K562 (cell line): Measurements from ENCODE around the gene BAG5. TPM values are rescaled to one million over a fixed set of nuclear protein-coding genes. Genes with fewer than 3 reads are reported as not detected.

Experiments used
- ATAC-seq: fragments of 200-7000 bp; cut with Tn5 transposase; 3 replicates; pipeline ENCODE4 v1.9.1; 2020; ENCODE audit warnings: moderate library complexity
- BruUV-seq: library from RNA; stranded (reverse); fragments of 400-500 nt; replicated peaks from 2 replicates; lab custom pipeline; 2021; lab: Mats Ljungman, UMichigan
- CTCF ChIA-PET: fragments of 300-600 bp; formaldehyde crosslinking; extraction: SDS; loops from one replicate; lab custom pipeline; 2021; ENCODE audit warnings: low intra/inter-chr PET ratio; lab: Yijun Ruan, JAX
- POLR2A ChIA-PET: fragments of 300-600, 350-650 bp; sonication (Branson Sonifier 250); formaldehyde crosslinking; extraction: SDS; loops from one replicate; lab custom pipeline; 2021; ENCODE audit warnings: antibody characterized with exemption, inconsistent platforms; lab: Yijun Ruan, JAX
- DNase-seq, 4 experiments: peaks; one replicate each; pipeline versions ENCODE4 v3.0.0 to v3.0.0-alpha.2; 2011 to 2018; ENCODE audit warnings: low spot score in 3 of 4, mixed read lengths in 3 of 4; ENCODE audit errors: extremely low read depth in 1 of 4
- FAIRE-seq: peaks from 2 replicates; lab custom pipeline; 2011; peaks lifted over from hg19 to GRCh38; lab: Jason Lieb, UNC
- H2AFZ ChIP-seq: 2 replicates; pipeline ENCODE4 v1.6.0; 2011; ENCODE audit warnings: low read depth, low read length, control low read depth, inconsistent platforms
- H3K27ac ChIP-seq: fragments of 200-600 bp; 3 replicates; pipeline ENCODE4 v1.8.0; 2011; ENCODE audit warnings: low read depth, mild to moderate bottlenecking, control low read depth, inconsistent platforms, low read length, moderate library complexity, mixed read lengths; ENCODE audit errors: extremely low read depth
- H3K27me3 ChIP-seq, 2 experiments: fragments of 300-600 bp in 1 of 2; 2 replicates in 1 of 2; 3 replicates in 1 of 2; pipeline versions ENCODE4 v1.6.0 to v1.8.0; 2011; ENCODE audit warnings: inconsistent platforms in 2 of 2, low read length in 2 of 2, mild to moderate bottlenecking in 1 of 2, mixed read lengths in 1 of 2, moderate library complexity in 1 of 2; ENCODE audit not compliant: control insufficient read depth in 2 of 2, insufficient read depth in 2 of 2
- H3K36me3 ChIP-seq: fragments of 300-600 bp; 3 replicates; pipeline ENCODE4 v1.8.0; 2011; ENCODE audit warnings: mild to moderate bottlenecking, low read length, inconsistent platforms; ENCODE audit not compliant: control insufficient read depth, insufficient read depth
- H3K4me1 ChIP-seq, 2 experiments: fragments of 200-600 bp in 1 of 2; replicated peaks in 1 of 2; 2 replicates in 1 of 2; 3 replicates in 1 of 2; pipeline versions ENCODE4 v1.5.1 to v1.8.0; 2011; ENCODE audit warnings: inconsistent platforms in 2 of 2, low read length in 2 of 2, mild to moderate bottlenecking in 1 of 2, mixed read lengths in 1 of 2, moderate library complexity in 1 of 2; ENCODE audit not compliant: control insufficient read depth in 2 of 2, insufficient read depth in 2 of 2
- H3K4me2 ChIP-seq: 2 replicates; pipeline ENCODE4 v1.6.1; 2011; ENCODE audit warnings: low read length, control low read depth, inconsistent platforms, mixed read lengths; ENCODE audit not compliant: insufficient read depth
- H3K4me3 ChIP-seq: fragments of 200-600 bp; sonication (generic), shearing (Covaris generic); 2 replicates; pipeline ENCODE4 v1.5.1; 2016; ENCODE audit warnings: control low read depth, inconsistent platforms
- H3K79me2 ChIP-seq: fragments of 200-600 bp; 3 replicates; pipeline ENCODE4 v1.8.0; 2011; ENCODE audit warnings: low read length, inconsistent platforms; ENCODE audit not compliant: control insufficient read depth, insufficient read depth
- H3K9ac ChIP-seq, 2 experiments: 2 replicates each; pipeline versions ENCODE4 v1.6.0 to v1.6.1; 2011; ENCODE audit warnings: low read depth in 2 of 2, low read length in 2 of 2, control low read depth in 1 of 2, inconsistent platforms in 1 of 2, mild to moderate bottlenecking in 1 of 2, mixed read lengths in 1 of 2; ENCODE audit not compliant: insufficient read depth in 1 of 2
- H3K9me1 ChIP-seq: one replicate; pipeline ENCODE4 v1.6.0; 2011; ENCODE audit warnings: inconsistent platforms, mild to moderate bottlenecking, low read length, moderate library complexity; ENCODE audit not compliant: control insufficient read depth, insufficient read depth
- H3K9me3 ChIP-seq: replicated peaks from 2 replicates; pipeline ENCODE4 v1.5.1; 2011; ENCODE audit warnings: low read depth, low read length, inconsistent platforms; ENCODE audit not compliant: control insufficient read depth, insufficient read depth
- H4K20me1 ChIP-seq: replicated peaks from 2 replicates; pipeline ENCODE4 v1.6.1; 2011; ENCODE audit warnings: low read length, inconsistent platforms, mixed read lengths; ENCODE audit not compliant: control insufficient read depth, insufficient read depth
- ARID1B ChIP-seq: fragments of 450-650 bp; IDR thresholded peaks from 2 replicates; pipeline ENCODE4 v1.6.1; 2016; ENCODE audit warnings: antibody characterized with exemption, mild to moderate bottlenecking, inconsistent platforms
- CBX3 ChIP-seq, 2 experiments: IDR thresholded peaks; 1 replicate in 1 of 2; 2 replicates in 1 of 2; pipeline ENCODE4 v1.6.1; 2012; ENCODE audit warnings: inconsistent platforms in 2 of 2, low read length in 2 of 2, borderline replicate concordance in 1 of 2, control low read depth in 1 of 2
- CXXC5 ChIP-seq: fragments of 250-450 bp; sonication (Bioruptor Pico); IDR thresholded peaks from 2 replicates; pipeline ENCODE4 v1.8.0; 2022; ENCODE audit warnings: inconsistent platforms, mild to moderate bottlenecking, moderate library complexity
- FOXJ2 ChIP-seq: fragments of 200-800 bp; sonication (Bioruptor generic); IDR thresholded peaks from 2 replicates; pipeline ENCODE4 v1.6.1; 2016; ENCODE audit warnings: missing genetic modification characterization, missing compliant biosample characterization
- IFI16 ChIP-seq: fragments of 250-450 bp; sonication (Bioruptor Pico); IDR thresholded peaks from 2 replicates; pipeline ENCODE4 v2.1.2; 2022; ENCODE audit warnings: mild to moderate bottlenecking, inconsistent platforms
- KAT8 ChIP-seq: fragments of 450-650 bp; IDR thresholded peaks from 2 replicates; pipeline ENCODE4 v1.6.1; 2016; ENCODE audit warnings: low read depth, mild to moderate bottlenecking
- NFXL1 ChIP-seq: fragments of 450-650 bp; formaldehyde crosslinking; IDR thresholded peaks from 2 replicates; pipeline ENCODE4 v1.4.0; 2021; ENCODE audit warnings: mild to moderate bottlenecking
- NFYB ChIP-seq: IDR thresholded peaks from 2 replicates; pipeline ENCODE4 v1.6.1; 2011; ENCODE audit warnings: mild to moderate bottlenecking, moderate library complexity; ENCODE audit not compliant: insufficient read length; ENCODE audit errors: extremely low read depth
- NR0B1 ChIP-seq: fragments of 450-650 bp; IDR thresholded peaks from one replicate; pipeline ENCODE4 v1.6.1; 2018; ENCODE audit warnings: mild to moderate bottlenecking, moderate library complexity; ENCODE audit not compliant: partially characterized antibody
- POLR2B ChIP-seq: fragments of 450-650 bp; IDR thresholded peaks from 2 replicates; pipeline ENCODE4 v1.6.1; 2018; ENCODE audit warnings: low read depth; ENCODE audit not compliant: partially characterized antibody
- POU5F1 ChIP-seq: fragments of 150-350 bp; IDR thresholded peaks from 2 replicates; pipeline ENCODE4 v1.6.1; 2014; ENCODE audit warnings: borderline replicate concordance, low read length, low read depth, mild to moderate bottlenecking; ENCODE audit not compliant: partially characterized antibody
- RBM17 ChIP-seq: fragments of 200-400 bp; formaldehyde crosslinking; IDR thresholded peaks from 2 replicates; pipeline ENCODE4 v1.6.1; 2017; ENCODE audit warnings: low read depth, mild to moderate bottlenecking, low read length, borderline replicate concordance
- STAT5A ChIP-seq: IDR thresholded peaks from 2 replicates; pipeline ENCODE4 v1.6.1; 2012; ENCODE audit warnings: low read length, inconsistent platforms, borderline replicate concordance
- ZKSCAN3 ChIP-seq: fragments of 250-450 bp; sonication (Bioruptor Pico); IDR thresholded peaks from 2 replicates; pipeline ENCODE4 v1.4.0; 2020
- WGBS: fragments of 100-300 bp; shearing (Covaris generic); methylation state at CpG from one replicate; pipeline ENCODE4 v1.1.6; 2016; ENCODE audit warnings: low coverage, mixed read lengths; ENCODE audit not compliant: insufficient coverage; ENCODE audit errors: missing lambda C conversion rate; 5-methylcytosine and 5-hydroxymethylcytosine counted together
- in situ Hi-C: fragments of 300-500 bp; cut with MboI; formaldehyde crosslinking; loops from 4 replicates; pipeline ENCODE4 v1.15.0; 2018; ENCODE audit warnings: inconsistent platforms, mixed read lengths
- intact Hi-C: fragments of 100-400 bp; cut with micrococcal nuclease; formaldehyde crosslinking; loops from 2 replicates; pipeline ENCODE4 v1.14.2; 2022
- polyA plus RNA-seq, 8 experiments: library from polyadenylated mRNA; depleted of rRNA in 4 of 8; stranded (reverse) in 5 of 8; unstranded in 3 of 8; fragments of >200 nt; fragmentation: Nextera tagmentation in 2 of 8; fragmentation: Illumina TruSeq in 1 of 8; extraction: Ambion mirVana in 2 of 8; extraction: Trizol in 1 of 8; gene quantifications; 2 replicates each; pipeline versions ENCODE4 v1.2.1 to v1.2.3, GENCODE V29; 2011 to 2014; ENCODE audit warnings: inconsistent platforms in 1 of 8, missing spikeins in 1 of 8
- total RNA-seq, 7 experiments: library from RNA; depleted of rRNA in 6 of 7; stranded (reverse); fragments of >200 nt in 6 of 7; fragmentation: Illumina TruSeq in 2 of 7; extraction: Trizol in 2 of 7; gene quantifications; 2 replicates each; pipeline versions ENCODE4 v1.2.1 to v1.2.3, GENCODE V29; 2011 to 2021; ENCODE audit warnings: low replicate concordance in 1 of 7
- TF ChIP-seq, protein P1 (sequence below): fragments of 250-450 bp; sonication (Bioruptor Pico); IDR thresholded peaks from 2 replicates; pipeline ENCODE4 v1.8.0; 2021; ENCODE audit warnings: moderate library complexity, mild to moderate bottlenecking, inconsistent platforms
- TF ChIP-seq, protein P2 (sequence below): fragments of 200-800 bp; sonication (Bioruptor generic); IDR thresholded peaks from 2 replicates; pipeline ENCODE4 v1.6.1; 2017; ENCODE audit warnings: missing genetic modification characterization, missing compliant biosample characterization

BAG5 gene
- total and polyA plus RNA-seq, 9 of the 15 experiments (the other 6 are each of a cell fraction or from before 2014, with no cell fraction given) = 7.9 to 21.4 (median 13.2) TPM

GRCh38 chr14:103568952-103569351 lies 6.5 kb upstream of the BAG5 start:
- POLR2A ChIA-PET = interaction anchor here (0.8 kb wide), 1 partner anchor 50 kb away, joined by 3 read pairs; no protein-coding TSS in a partner anchor
- no TSS peak for BruUV-seq
- Histone ChIP-seq H3K4me2 (no peak overlapping the region), H3K4me1 (peaks cover 0 to 3% of the 10 kb centered on the region in 2 experiments; a peak in 3 of 5 replicates), H3K36me3 (peaks cover 22% of the 10 kb centered on the region; the same call in 1 of the 3 replicates), H3K79me2 (peaks cover 43% of the 10 kb centered on the region), H3K9ac (no peak overlapping the region), H3K9me1 (no peaks in the 10 kb centered on the region), H2AFZ (no peak overlapping the region), H3K9me3 (no peaks in the 10 kb centered on the region), H3K27me3 (no peaks in the 10 kb centered on the region), H3K4me3 (no peak overlapping the region), H3K27ac (no peak overlapping the region), H4K20me1 (peaks cover 3% of the 10 kb centered on the region; the same call in 1 of the 2 replicates)
- no peak for FAIRE-seq
- TF ChIP-seq STAT5A (no peak), KAT8 (no peak), CXXC5 (CRISPR knock-in tag) (no peak), FOXJ2 (tag) (no peak), RBM17 (no peak), NR0B1 (no peak), ZKSCAN3 (CRISPR knock-in tag) (no peak), CBX3 (IDR thresholded peaks at IDR 0.05; ENCODE audit: borderline replicate concordance in 1 of 2, low read length in 2 of 2) (no peak), NFYB (no peak), IFI16 (no peak), POLR2B (no peak), POU5F1 (no peak), NFXL1 (CRISPR knock-in tag) (no peak), ARID1B (no peak)
- TF ChIP-seq, protein P1, sequence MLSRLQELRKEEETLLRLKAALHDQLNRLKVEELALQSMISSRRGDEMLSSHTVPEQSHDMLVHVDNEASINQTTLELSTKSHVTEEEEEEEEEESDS (CRISPR knock-in tag) = no peak
- TF ChIP-seq, protein P2, sequence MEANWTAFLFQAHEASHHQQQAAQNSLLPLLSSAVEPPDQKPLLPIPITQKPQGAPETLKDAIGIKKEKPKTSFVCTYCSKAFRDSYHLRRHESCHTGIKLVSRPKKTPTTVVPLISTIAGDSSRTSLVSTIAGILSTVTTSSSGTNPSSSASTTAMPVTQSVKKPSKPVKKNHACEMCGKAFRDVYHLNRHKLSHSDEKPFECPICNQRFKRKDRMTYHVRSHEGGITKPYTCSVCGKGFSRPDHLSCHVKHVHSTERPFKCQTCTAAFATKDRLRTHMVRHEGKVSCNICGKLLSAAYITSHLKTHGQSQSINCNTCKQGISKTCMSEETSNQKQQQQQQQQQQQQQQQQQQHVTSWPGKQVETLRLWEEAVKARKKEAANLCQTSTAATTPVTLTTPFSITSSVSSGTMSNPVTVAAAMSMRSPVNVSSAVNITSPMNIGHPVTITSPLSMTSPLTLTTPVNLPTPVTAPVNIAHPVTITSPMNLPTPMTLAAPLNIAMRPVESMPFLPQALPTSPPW (CRISPR knock-in tag) = no peak
- WGBS = 86% methylated on average over 8 of the region's 8 CpGs
- in situ Hi-C loops = no loop called here
- no peak for DNase-seq
- no peak for ATAC-seq
- CTCF ChIA-PET = no interaction called here
- intact Hi-C loops = no loop called here
